Tibial artery (tissue), 4 donors: Measurements from ENCODE around the gene ABCB4.

Experiments used
- DNase-seq, 2 donors: peaks; one replicate each; pipeline ENCODE4 v3.0.0-alpha.2; 2019
- H3K27ac ChIP-seq, 2 donors: fragments of 200-600 bp; sonication (generic) in 1 of 2; 1 replicate in 1 of 2; 2 replicates in 1 of 2; pipeline ENCODE4 v1.5.1; 2018 to 2019; ENCODE audit warnings: mild to moderate bottlenecking in 1 of 2
- H3K27me3 ChIP-seq, 2 donors: fragments of 200-600 bp; sonication (generic) in 1 of 2; one replicate each; pipeline versions ENCODE4 v1.5.1 to v1.6.0; 2016 to 2019
- H3K36me3 ChIP-seq, 3 donors: fragments of 200-600 bp; sonication (generic) in 2 of 3; one replicate each; pipeline ENCODE4 v1.5.1; 2016 to 2019; ENCODE audit warnings: mild to moderate bottlenecking in 2 of 3
- H3K4me1 ChIP-seq, 4 donors: fragments of 200-600 bp; sonication (generic) in 2 of 4; 1 replicate in 3 of 4; 2 replicates in 1 of 4; pipeline ENCODE4 v1.5.1; 2016 to 2019
- H3K4me3 ChIP-seq, 2 donors: fragments of 200-600 bp; sonication (generic) in 1 of 2; 1 replicate in 1 of 2; 2 replicates in 1 of 2; pipeline ENCODE4 v1.5.1; 2018 to 2019; ENCODE audit warnings: mild to moderate bottlenecking in 2 of 2
- H3K9me3 ChIP-seq, 3 donors: fragments of 200-600 bp; sonication (generic) in 1 of 3; one replicate each; pipeline ENCODE4 v1.5.1; 2016 to 2019
- intact Hi-C: fragments of 100-400 bp; cut with DNase I; formaldehyde crosslinking; loops from one replicate; pipeline ENCODE4 v1.15.0; 2023; ENCODE audit warnings: low total_unique reads
- TF ChIP-seq, protein P1 (sequence below), 2 experiments: fragments of 200-600 bp in 1 of 2; fragments of 450-650 bp in 1 of 2; IDR thresholded peaks; one replicate each; pipeline ENCODE4 v1.5.1; 2017 to 2019; ENCODE audit warnings: antibody characterized with exemption in 2 of 2, mild to moderate bottlenecking in 1 of 2, moderate library complexity in 1 of 2

Gene ABCB4

DNA sequence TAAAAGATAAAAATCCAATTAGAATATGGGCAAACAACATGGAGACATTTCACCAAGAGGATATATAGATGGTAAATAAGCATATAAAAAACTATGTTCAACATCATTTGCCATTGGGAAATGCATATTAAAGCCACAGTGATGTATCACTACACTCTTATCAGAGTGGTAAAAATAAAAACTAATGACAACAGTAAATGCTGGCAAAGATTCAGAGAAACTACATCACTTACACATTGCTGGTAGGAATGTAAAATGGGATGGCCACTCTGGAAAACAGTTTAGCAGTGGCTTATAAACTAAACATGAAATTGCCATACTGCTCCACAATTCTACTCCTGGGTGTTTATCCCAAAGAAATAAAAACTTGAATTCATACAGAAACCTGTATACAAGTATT, 70.8 kb downstream of the ABCB4 start:
- Histone ChIP-seq H3K4me3 (no peak overlapping the region), H3K36me3 (no peaks in the 10 kb centered on the region), H3K27ac (no peak overlapping the region), H3K27me3 (no peaks in the 10 kb centered on the region), H3K4me1 (no peaks in the 10 kb centered on the region), H3K9me3 (no peaks in the 10 kb centered on the region)
- intact Hi-C loops: no loop called here
- no peak for DNase-seq
- TF ChIP-seq, protein P1, sequence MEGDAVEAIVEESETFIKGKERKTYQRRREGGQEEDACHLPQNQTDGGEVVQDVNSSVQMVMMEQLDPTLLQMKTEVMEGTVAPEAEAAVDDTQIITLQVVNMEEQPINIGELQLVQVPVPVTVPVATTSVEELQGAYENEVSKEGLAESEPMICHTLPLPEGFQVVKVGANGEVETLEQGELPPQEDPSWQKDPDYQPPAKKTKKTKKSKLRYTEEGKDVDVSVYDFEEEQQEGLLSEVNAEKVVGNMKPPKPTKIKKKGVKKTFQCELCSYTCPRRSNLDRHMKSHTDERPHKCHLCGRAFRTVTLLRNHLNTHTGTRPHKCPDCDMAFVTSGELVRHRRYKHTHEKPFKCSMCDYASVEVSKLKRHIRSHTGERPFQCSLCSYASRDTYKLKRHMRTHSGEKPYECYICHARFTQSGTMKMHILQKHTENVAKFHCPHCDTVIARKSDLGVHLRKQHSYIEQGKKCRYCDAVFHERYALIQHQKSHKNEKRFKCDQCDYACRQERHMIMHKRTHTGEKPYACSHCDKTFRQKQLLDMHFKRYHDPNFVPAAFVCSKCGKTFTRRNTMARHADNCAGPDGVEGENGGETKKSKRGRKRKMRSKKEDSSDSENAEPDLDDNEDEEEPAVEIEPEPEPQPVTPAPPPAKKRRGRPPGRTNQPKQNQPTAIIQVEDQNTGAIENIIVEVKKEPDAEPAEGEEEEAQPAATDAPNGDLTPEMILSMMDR (IDR thresholded peaks at IDR 0.05): no peak

DNA sequence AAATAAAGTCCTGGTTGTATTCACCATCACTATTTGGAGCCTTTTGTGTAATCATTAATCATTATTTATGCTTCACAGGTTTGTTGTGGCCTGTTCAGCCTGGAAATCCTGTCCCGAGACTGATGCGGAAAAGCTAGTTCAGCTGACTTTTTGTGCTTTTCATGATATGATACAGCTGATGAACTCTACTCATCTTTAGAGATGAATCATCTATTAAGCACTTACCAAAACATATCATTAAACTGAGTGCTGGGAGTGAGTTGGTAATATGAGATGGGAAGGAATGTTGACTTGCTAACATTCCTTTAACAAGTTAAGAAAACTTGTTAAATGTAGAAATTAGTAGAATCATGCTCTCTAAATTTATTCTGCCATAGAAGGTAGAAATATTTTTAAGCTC, 77.0 kb downstream of the ABCB4 start:
- Histone ChIP-seq H3K27me3 (no peaks in the 10 kb centered on the region), H3K9me3 (no peaks in the 10 kb centered on the region), H3K36me3 (peaks cover 10 to 37% (median 28%) of the 10 kb centered on the region in 3 donors), H3K27ac (no peak overlapping the region), H3K4me3 (no peak overlapping the region), H3K4me1 (no peaks in the 10 kb centered on the region)
- no peak for DNase-seq
- intact Hi-C loops: no loop called here
- TF ChIP-seq, protein P1 (IDR thresholded peaks at IDR 0.05): no peak

GRCh38 chr7:87395442-87396020, 79.9 kb downstream of the ABCB4 start:
- H3K27ac ChIP-seq: no peak overlapping the region
- TF ChIP-seq, protein P1 (IDR thresholded peaks at IDR 0.05): no peak
- intact Hi-C loops: no loop called here
- H3K4me1 ChIP-seq: no peaks in the 10 kb centered on the region
- DNase-seq: no peak
- H3K9me3 ChIP-seq: no peaks in the 10 kb centered on the region
- peaks cover 23 to 64% (median 45%) of the 10 kb centered on the region in 3 donors for H3K36me3 ChIP-seq
- H3K27me3 ChIP-seq: no peaks in the 10 kb centered on the region
- H3K4me3 ChIP-seq: no peak overlapping the region

DNA sequence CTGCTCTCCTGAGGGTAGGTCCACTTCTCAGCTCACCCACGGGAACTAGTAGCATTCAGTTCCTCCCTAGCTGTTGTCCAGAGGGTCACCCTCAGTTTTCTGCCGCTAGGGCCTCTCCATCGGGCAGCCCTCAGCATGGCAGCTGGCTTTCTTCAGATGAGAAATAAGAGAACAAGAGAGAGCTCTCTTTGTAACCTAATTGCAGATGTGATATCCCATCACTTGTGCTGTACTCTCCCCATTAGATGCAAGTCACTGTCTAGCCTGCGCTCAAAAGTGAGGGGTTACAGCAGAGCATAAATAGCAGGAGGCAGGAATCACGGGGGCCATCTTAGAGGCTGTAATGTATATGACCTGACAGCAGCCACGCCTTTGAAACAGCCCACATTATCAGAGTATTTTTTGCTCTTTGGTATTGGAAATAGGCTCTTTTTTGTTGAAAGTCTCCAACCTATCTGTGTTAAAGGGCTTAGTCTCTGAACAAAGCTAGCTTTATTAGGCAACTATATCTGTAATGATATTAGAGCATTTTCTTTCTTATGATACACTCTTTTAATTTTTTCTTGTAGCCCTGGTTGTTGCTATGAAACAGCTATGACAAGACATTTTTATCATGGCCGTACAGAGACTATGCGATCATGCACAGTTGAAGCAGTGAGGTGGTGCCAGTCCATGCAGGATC, 84.3 kb downstream of the ABCB4 start:
- intact Hi-C loops: no loop called here
- H3K27ac ChIP-seq: no peak overlapping the region
- TF ChIP-seq, protein P1 (IDR thresholded peaks at IDR 0.05): no peak
- H3K4me1 ChIP-seq: no peaks in the 10 kb centered on the region
- H3K4me3 ChIP-seq: no peak overlapping the region
- H3K27me3 ChIP-seq: no peaks in the 10 kb centered on the region
- peaks cover 52 to 68% (median 55%) of the 10 kb centered on the region in 3 donors for H3K36me3 ChIP-seq
- DNase-seq: no peak
- no peaks in the 10 kb centered on the region for H3K9me3 ChIP-seq

DNA sequence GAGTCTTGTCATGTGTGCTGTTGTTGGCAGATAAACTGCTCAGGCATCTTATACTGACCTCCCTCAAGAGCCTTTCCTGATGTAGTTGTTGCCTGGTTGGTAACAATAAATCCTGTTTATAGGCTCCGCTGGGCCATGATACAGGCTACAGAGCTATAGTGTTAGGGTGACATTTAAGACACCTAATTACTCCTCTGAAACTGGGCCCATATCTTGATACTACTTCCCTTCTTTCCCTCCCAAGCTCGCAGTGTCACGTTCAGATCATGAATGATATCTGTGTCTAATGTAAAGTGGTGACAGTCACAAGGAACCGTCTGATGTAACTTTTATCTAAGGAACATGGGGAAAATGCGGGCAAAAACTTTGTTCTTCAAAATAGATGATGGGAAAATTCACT, 94.6 kb downstream of the ABCB4 start:
- H3K36me3 ChIP-seq: peaks cover 38 to 53% (median 44%) of the 10 kb centered on the region in 3 donors

More for the DNA sequence above, 94.6 kb downstream of the ABCB4 start:
- intact Hi-C loops: no loop called here
- Histone ChIP-seq H3K9me3 (no peaks in the 10 kb centered on the region), H3K4me1 (no peaks in the 10 kb centered on the region), H3K27me3 (no peaks in the 10 kb centered on the region), H3K4me3 (no peak overlapping the region), H3K27ac (no peak overlapping the region)
- TF ChIP-seq, protein P1 (IDR thresholded peaks at IDR 0.05): no peak
- DNase-seq: no peak
